PC-3 (cell line): ENCODE results near the gene CAPN13.

Source experiments
- CTCF ChIP-seq: fragments of 300-600 bp; sonication (generic); conservative IDR thresholded peaks from 2 replicates; pipeline ENCODE4 v1.5.1; 2017; ENCODE audit warnings: antibody characterized with exemption, low read depth, mild to moderate bottlenecking, low read length
- EZH2 ChIP-seq: fragments of 300-600 bp; sonication (generic); IDR thresholded peaks from one replicate; pipeline ENCODE4 v1.6.1; 2017; ENCODE audit warnings: antibody characterized with exemption, mild to moderate bottlenecking, low read length; ENCODE audit not compliant: unreplicated experiment
- EZH2phosphoT487 ChIP-seq: fragments of 300-600 bp; sonication (generic); IDR thresholded peaks from 2 replicates; pipeline ENCODE4 v1.6.1; 2018; ENCODE audit warnings: mild to moderate bottlenecking, antibody characterized with exemption, low read length, borderline replicate concordance

GRCh38 chr2:30691948-30692828 lies 115.1 kb downstream of the CAPN13 start:
- no peak for TF ChIP-seq EZH2
- TF ChIP-seq CTCF: peak; percentile 47
- TF ChIP-seq EZH2phosphoT487: no peak
